H9 (cell line): ENCODE results near the gene STX8. TPM values are rescaled to one million over a fixed set of nuclear protein-coding genes. Genes with fewer than 3 reads are reported as not detected.

Experiments
- DNase-seq: peaks from one replicate; pipeline ENCODE4 v3.0.0-alpha.2; 2017
- H2AFZ ChIP-seq: one replicate; pipeline ENCODE4 v1.6.1; 2013; ENCODE audit warnings: mild to moderate bottlenecking, low read length, control low read depth, moderate library complexity
- H2AK5ac ChIP-seq: 2 replicates; pipeline ENCODE4 v1.6.1; 2013; ENCODE audit warnings: low read length, control low read depth, mixed read lengths; ENCODE audit not compliant: insufficient read length
- H2BK120ac ChIP-seq: one replicate; pipeline ENCODE4 v1.6.1; 2013; ENCODE audit warnings: low read depth, mild to moderate bottlenecking, low read length, control low read depth, inconsistent platforms; ENCODE audit not compliant: poor library complexity, severe bottlenecking
- H2BK12ac ChIP-seq: 2 replicates; pipeline ENCODE4 v1.6.1; 2013; ENCODE audit warnings: low read length, control low read depth, mixed read lengths, low read depth; ENCODE audit not compliant: insufficient read length
- H2BK15ac ChIP-seq: 2 replicates; pipeline ENCODE4 v1.6.1; 2013; ENCODE audit warnings: low read depth, low read length, control low read depth
- H2BK20ac ChIP-seq: one replicate; pipeline ENCODE4 v1.6.1; 2013; ENCODE audit warnings: low read depth, mild to moderate bottlenecking, low read length, control low read depth, inconsistent platforms; ENCODE audit not compliant: poor library complexity, severe bottlenecking
- H2BK5ac ChIP-seq: 2 replicates; pipeline ENCODE4 v1.6.1; 2013; ENCODE audit warnings: low read length, control low read depth, mixed read lengths; ENCODE audit not compliant: insufficient read length
- H3K14ac ChIP-seq: 2 replicates; pipeline ENCODE4 v1.6.1; 2013; ENCODE audit warnings: low read length, control low read depth; ENCODE audit not compliant: insufficient read depth
- H3K18ac ChIP-seq: 2 replicates; pipeline ENCODE4 v1.6.1; 2013; ENCODE audit warnings: low read depth, mild to moderate bottlenecking, mixed read lengths, low read length, control low read depth; ENCODE audit not compliant: insufficient read length
- H3K23ac ChIP-seq: 2 replicates; pipeline ENCODE4 v1.6.1; 2013; ENCODE audit warnings: low read length, control low read depth, mixed read lengths, low read depth; ENCODE audit not compliant: insufficient read length
- H3K23me2 ChIP-seq: 2 replicates; pipeline ENCODE4 v1.6.1; 2013; ENCODE audit warnings: low read depth, mild to moderate bottlenecking, mixed read lengths, low read length, control low read depth; ENCODE audit not compliant: insufficient read length, poor library complexity, severe bottlenecking
- H3K27ac ChIP-seq: 2 replicates; pipeline ENCODE4 v1.5.1; 2013; ENCODE audit warnings: low read length, control low read depth, mixed read lengths, low read depth; ENCODE audit not compliant: insufficient read length
- H3K27me3 ChIP-seq: 2 replicates; pipeline ENCODE4 v1.6.1; 2013; ENCODE audit warnings: low read length, control low read depth, inconsistent platforms; ENCODE audit not compliant: insufficient read depth
- H3K4ac ChIP-seq: 2 replicates; pipeline ENCODE4 v1.6.1; 2013; ENCODE audit warnings: low read depth, mild to moderate bottlenecking, control low read depth, inconsistent platforms, low read length, moderate library complexity
- H3K4me1 ChIP-seq: 2 replicates; pipeline ENCODE4 v1.6.1; 2013; ENCODE audit warnings: low read length, control low read depth, inconsistent platforms; ENCODE audit not compliant: insufficient read depth
- H3K4me2 ChIP-seq: 2 replicates; pipeline ENCODE4 v1.6.1; 2013; ENCODE audit warnings: low read length, control low read depth, mixed read lengths; ENCODE audit not compliant: insufficient read length, insufficient read depth
- H3K56ac ChIP-seq: 2 replicates; pipeline ENCODE4 v1.6.1; 2013; ENCODE audit warnings: low read depth, mild to moderate bottlenecking, mixed read lengths, low read length, control low read depth; ENCODE audit not compliant: insufficient read length
- H3K79me1 ChIP-seq: 2 replicates; pipeline ENCODE4 v1.6.1; 2013; ENCODE audit warnings: low read depth, mild to moderate bottlenecking, moderate library complexity, low read length, control low read depth, inconsistent platforms; ENCODE audit not compliant: insufficient read depth, poor library complexity, severe bottlenecking
- H3K79me2 ChIP-seq: 2 replicates; pipeline ENCODE4 v1.6.1; 2013; ENCODE audit warnings: low read length, control low read depth, inconsistent platforms; ENCODE audit not compliant: insufficient read depth
- H3K9ac ChIP-seq: 2 replicates; pipeline ENCODE4 v1.6.1; 2013; ENCODE audit warnings: low read length, control low read depth, mixed read lengths; ENCODE audit not compliant: insufficient read length; ENCODE audit errors: extremely low read depth
- H3K9me3 ChIP-seq: one replicate; pipeline ENCODE4 v1.6.1; 2013; ENCODE audit warnings: low read depth, low read length, inconsistent platforms; ENCODE audit not compliant: control insufficient read depth
- H3T11ph ChIP-seq: one replicate; pipeline ENCODE4 v1.6.1; 2013; ENCODE audit warnings: mild to moderate bottlenecking, low read length, control low read depth, inconsistent platforms
- H4K20me1 ChIP-seq: one replicate; pipeline ENCODE4 v1.6.1; 2013; ENCODE audit not compliant: control insufficient read depth, insufficient read length, insufficient read depth
- H4K5ac ChIP-seq: 2 replicates; pipeline ENCODE4 v1.6.1; 2013; ENCODE audit warnings: low read depth, mild to moderate bottlenecking, mixed read lengths, low read length, control low read depth; ENCODE audit not compliant: insufficient read length
- H4K8ac ChIP-seq: replicated peaks from 2 replicates; pipeline ENCODE4 v1.6.1; 2013; ENCODE audit warnings: low read length, control low read depth, mixed read lengths, low read depth; ENCODE audit not compliant: insufficient read length
- H4K91ac ChIP-seq: 2 replicates; pipeline ENCODE4 v1.6.1; 2013; ENCODE audit warnings: low read depth, mild to moderate bottlenecking, moderate library complexity, mixed read lengths, low read length, control low read depth; ENCODE audit not compliant: insufficient read length
- H3K27ac Mint-ChIP-seq, 3 experiments: 2 replicates in 2 of 3; 3 replicates in 1 of 3; pipeline ENCODE4 v1.8.0; 2020 to 2021; ENCODE audit warnings: mixed read lengths in 3 of 3, mild to moderate bottlenecking in 1 of 3, moderate library complexity in 1 of 3
- H3K27me3 Mint-ChIP-seq: 2 replicates; pipeline ENCODE4 v1.8.0; 2021; ENCODE audit warnings: low read depth, mild to moderate bottlenecking, moderate library complexity, mixed read lengths
- H3K36me3 Mint-ChIP-seq, 3 experiments: 2 replicates in 2 of 3; 3 replicates in 1 of 3; pipeline ENCODE4 v1.8.0; 2020 to 2021; ENCODE audit warnings: low read depth in 3 of 3, mixed read lengths in 3 of 3; ENCODE audit not compliant: insufficient read depth in 1 of 3
- H3K4me1 Mint-ChIP-seq, 2 experiments: 2 replicates each; pipeline ENCODE4 v1.8.0; 2020; ENCODE audit warnings: mixed read lengths in 2 of 2
- H3K4me3 Mint-ChIP-seq, 2 experiments: 2 replicates in 1 of 2; 3 replicates in 1 of 2; pipeline ENCODE4 v1.8.0; 2020 to 2021; ENCODE audit warnings: mild to moderate bottlenecking in 2 of 2, mixed read lengths in 2 of 2, moderate library complexity in 1 of 2
- H3K9me3 Mint-ChIP-seq, 2 experiments: 2 replicates in 1 of 2; 3 replicates in 1 of 2; pipeline ENCODE4 v1.8.0; 2020; ENCODE audit warnings: mild to moderate bottlenecking in 2 of 2, mixed read lengths in 2 of 2, moderate library complexity in 1 of 2
- CTCF ChIP-seq: fragments of 200-600 bp; sonication (generic); conservative IDR thresholded peaks from 3 replicates; pipeline ENCODE4 v1.8.0; 2021; ENCODE audit warnings: antibody characterized with exemption, mild to moderate bottlenecking
- WGBS: extraction: QIAGEN DNeasy Blood & Tissue Kit; methylation state at CpG from one replicate; pipeline ENCODE4 v1.1.7; 2013; ENCODE audit warnings: missing lambda C conversion rate, low lambda C conversion rate, mixed read lengths; ENCODE audit not compliant: insufficient read length; ENCODE audit errors: extremely low coverage; 5-methylcytosine and 5-hydroxymethylcytosine counted together
- total RNA-seq: library from RNA; stranded (reverse); gene quantifications from 2 replicates; pipeline ENCODE4 v1.2.1, GENCODE V29; 2021

The STX8 gene
- total RNA-seq, 1 experiment from 2014 or later = 55.1 TPM

GRCh38 chr17:9294661-9295210 is 280.9 kb downstream of the STX8 start:
- H3K4me3 Mint-ChIP-seq = no peak overlapping the region
- Histone ChIP-seq H3K23ac (no peak overlapping the region), H3K23me2 (no peaks in the 10 kb centered on the region), H2BK12ac (no peak overlapping the region), H3K14ac (no peak overlapping the region), H2AFZ (no peak overlapping the region), H3K27me3 (no peaks in the 10 kb centered on the region), H2BK20ac (no peak overlapping the region), H4K5ac (no peak overlapping the region), H3T11ph (no peak overlapping the region), H3K18ac (no peak overlapping the region), H2AK5ac (no peak overlapping the region), H2BK120ac (no peak overlapping the region), H3K9ac (no peak overlapping the region), H4K20me1 (no peaks in the 10 kb centered on the region), H3K27ac (no peak overlapping the region), H3K4me1 (peaks cover 2% of the 10 kb centered on the region; the same call in 1 of the 2 replicates), H4K91ac (no peak overlapping the region), H3K4me2 (no peak overlapping the region), H3K79me1 (no peaks in the 10 kb centered on the region), H3K56ac (no peak overlapping the region), H3K79me2 (no peaks in the 10 kb centered on the region), H3K4ac (no peak overlapping the region), H4K8ac (no peak overlapping the region), H2BK15ac (no peak overlapping the region), H2BK5ac (no peak overlapping the region), H3K9me3 (no peaks in the 10 kb centered on the region)
- WGBS = no CpG with 5 or more reads among the region's 4 CpGs
- peaks cover 2 to 4% of the 10 kb centered on the region in 2 experiments; a peak in 3 of 4 replicates for H3K4me1 Mint-ChIP-seq
- no peaks in the 10 kb centered on the region for H3K9me3 Mint-ChIP-seq
- H3K36me3 Mint-ChIP-seq = no peaks in the 10 kb centered on the region; a peak in 1 of 7 replicates
- no peaks in the 10 kb centered on the region for H3K27me3 Mint-ChIP-seq
- TF ChIP-seq CTCF = no peak
- H3K27ac Mint-ChIP-seq = no peak overlapping the region
- no peak for DNase-seq
